ENCODE results near the gene MLF2. TPM values are rescaled to one million over a fixed set of nuclear protein-coding genes. Genes with fewer than 3 reads are reported as not detected.
A peak's percentile ranks its signal among the peaks of the same experiment; 100 is the strongest.

MLF2 gene
- 120 and 164 TPM in 2 replicates for total RNA-seq (ENCODE audit: low replicate concordance)

DNA sequence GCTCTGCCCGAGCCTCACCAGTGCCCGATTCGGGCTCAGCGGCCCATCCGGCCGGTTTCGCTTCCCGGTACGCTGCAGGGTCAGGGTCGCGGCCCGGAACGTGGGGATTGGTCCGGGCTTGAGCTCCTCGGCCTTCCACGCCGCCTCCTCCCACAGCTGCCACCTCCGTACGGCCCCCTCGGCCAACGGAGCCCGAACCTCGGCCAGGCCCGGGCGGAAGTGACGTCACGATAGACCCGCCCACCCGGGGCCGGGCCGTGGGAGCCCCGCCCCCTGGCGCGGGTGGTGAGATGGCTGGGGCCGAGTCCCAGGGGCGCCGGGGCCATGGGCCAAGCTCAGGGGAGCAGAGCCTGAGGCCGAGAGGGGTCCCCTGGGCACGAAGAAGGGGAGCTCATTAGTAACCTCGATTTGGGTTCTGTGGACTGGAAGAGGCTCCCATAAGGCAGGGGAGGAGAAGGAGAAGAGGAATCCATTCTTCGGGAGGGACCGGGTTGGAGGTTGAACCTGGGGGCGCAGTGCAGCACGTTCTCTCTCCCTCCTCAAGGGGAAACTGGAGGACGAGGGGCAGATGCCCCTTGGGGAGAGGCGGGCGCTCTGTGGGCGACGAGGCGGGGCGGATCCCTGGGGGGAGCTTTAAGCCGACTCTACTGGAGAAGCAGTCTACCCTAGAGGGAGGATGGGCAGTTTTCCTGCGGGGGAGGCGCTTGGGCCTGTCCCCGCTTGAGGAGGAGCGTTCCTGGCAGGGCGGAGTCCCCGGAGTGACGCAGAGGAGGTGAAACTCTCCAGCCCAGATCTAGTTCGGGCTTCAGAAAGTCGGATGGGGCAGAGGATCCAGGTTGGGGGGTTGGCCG is at the start of gene MLF2:
Gene MLF2, minus strand, starts transcription at position 221 of the 851 bp plus-strand sequence. CDS start 807 bp downstream, outside the sequence.
- peak within 1 kb of the TSS; percentile 81 for H3K4me2 ChIP-seq
- Mint-ChIP-seq H3K27me3 (ENCODE audit: insufficient read depth, low read depth) (peaks cover 3% of the 10 kb centered on the region), H3K9me3 (no peaks in the 10 kb centered on the region), H3K4me3 (peak within 1 kb of the TSS; percentile 96), H3K27ac (peak within 1 kb of the TSS; percentile 99), H3K36me3 (peaks cover 7% of the 10 kb centered on the region), H3K4me1 (peaks cover 32% of the 10 kb centered on the region)
- TF ChIP-seq EZH2phosphoT487 (IDR thresholded peaks at IDR 0.05) (no peak), EZH2 (IDR thresholded peaks at IDR 0.05) (no peak), CTCF (IDR thresholded peaks at IDR 0.05) (peak; percentile 95)
- H4K20me1 ChIP-seq (ENCODE audit: low read depth): peaks cover 17% of the 10 kb centered on the region
- peaks cover 21% of the 10 kb centered on the region for H3K4me1 ChIP-seq
- H3K36me3 ChIP-seq: peaks cover 4% of the 10 kb centered on the region
- H3K9me3 ChIP-seq (ENCODE audit: low read depth): no peaks in the 10 kb centered on the region
- H3K27me3 ChIP-seq: no peaks in the 10 kb centered on the region
- peak within 1 kb of the TSS; percentile 89 for H3K4me3 ChIP-seq
- H3K9ac ChIP-seq: peak within 1 kb of the TSS; percentile 93
- peak within 1 kb of the TSS; percentile 94 for H3K27ac ChIP-seq
- DNase-seq (ENCODE audit: low spot score): peak; percentile 97
- peak within 1 kb of the TSS; percentile 11 for H2AFZ ChIP-seq (replicated peaks)
- peaks cover 24% of the 10 kb centered on the region for H3F3A ChIP-seq (ENCODE audit: low read depth)
- H3K79me2 ChIP-seq (ENCODE audit: low read depth): peaks cover 21% of the 10 kb centered on the region

DNA sequence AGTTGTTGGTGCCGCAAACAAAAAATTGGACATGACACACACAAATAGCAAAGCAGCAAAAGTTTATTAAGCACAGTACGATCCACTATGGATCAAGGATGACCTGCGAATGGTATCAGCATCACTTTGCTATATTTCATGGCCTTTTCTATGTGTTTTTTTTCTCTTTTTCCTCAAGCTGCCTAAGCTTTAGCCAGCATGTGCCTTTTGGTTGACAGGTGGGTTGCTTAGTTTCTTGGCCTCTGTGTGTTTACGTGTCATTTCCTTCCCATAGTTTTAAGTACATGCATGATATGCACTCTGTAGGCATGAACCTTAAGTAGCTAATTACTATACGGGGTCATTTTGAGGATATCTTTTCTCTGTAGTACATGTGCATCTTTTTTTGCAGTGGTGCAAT is 46.2 kb upstream of the MLF2 start:
- Histone ChIP-seq H3K4me2 (no peak overlapping the region), H3F3A (ENCODE audit: low read depth) (peaks cover 3% of the 10 kb centered on the region), H3K4me3 (no peak overlapping the region), H3K36me3 (no peaks in the 10 kb centered on the region), H3K27ac (no peak overlapping the region), H3K27me3 (no peaks in the 10 kb centered on the region), H3K79me2 (ENCODE audit: low read depth) (no peaks in the 10 kb centered on the region), H3K9ac (no peak overlapping the region), H2AFZ (replicated peaks) (no peak overlapping the region), H3K4me1 (no peaks in the 10 kb centered on the region), H4K20me1 (ENCODE audit: low read depth) (no peaks in the 10 kb centered on the region), H3K9me3 (ENCODE audit: low read depth) (no peaks in the 10 kb centered on the region)
- DNase-seq (ENCODE audit: low spot score): no peak
- H3K4me1 Mint-ChIP-seq: peaks cover 9% of the 10 kb centered on the region
- H3K4me3 Mint-ChIP-seq: no peak overlapping the region
- peaks cover 1% of the 10 kb centered on the region for H3K9me3 Mint-ChIP-seq
- TF ChIP-seq CTCF (IDR thresholded peaks at IDR 0.05) (no peak), EZH2phosphoT487 (IDR thresholded peaks at IDR 0.05) (no peak), EZH2 (IDR thresholded peaks at IDR 0.05) (no peak)
- H3K36me3 Mint-ChIP-seq: peaks cover under 1% of the 10 kb centered on the region
- no peak overlapping the region for H3K27ac Mint-ChIP-seq
- peaks cover 1% of the 10 kb centered on the region for H3K27me3 Mint-ChIP-seq (ENCODE audit: insufficient read depth, low read depth)

DNA sequence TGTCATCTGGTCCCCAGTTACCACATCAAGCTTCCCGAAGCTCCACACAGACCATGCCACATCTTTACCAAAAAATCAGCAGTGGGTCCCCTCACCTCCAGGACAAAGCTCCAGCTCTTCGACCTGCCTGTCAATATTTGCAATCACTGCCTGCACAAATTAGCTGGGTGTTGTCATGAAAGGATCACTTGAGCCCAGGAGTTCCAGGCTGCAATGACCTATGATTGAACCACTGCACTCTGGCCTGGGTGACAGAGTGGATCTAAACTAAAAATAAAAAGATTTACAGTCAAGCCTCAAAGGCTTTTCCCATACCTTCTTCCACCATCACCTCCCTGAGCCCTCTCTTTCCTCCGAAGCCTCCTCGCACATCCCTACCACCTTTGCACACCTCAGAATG is 43.6 kb upstream of the MLF2 start:
- Histone ChIP-seq H3K27me3 (no peaks in the 10 kb centered on the region), H3K9me3 (ENCODE audit: low read depth) (no peaks in the 10 kb centered on the region), H3K4me2 (no peak overlapping the region), H3K9ac (no peak overlapping the region), H3K4me1 (peaks cover 13% of the 10 kb centered on the region), H3K4me3 (no peak overlapping the region), H3K27ac (no peak overlapping the region), H3F3A (ENCODE audit: low read depth) (peaks cover 9% of the 10 kb centered on the region), H2AFZ (replicated peaks) (no peak overlapping the region), H3K79me2 (ENCODE audit: low read depth) (no peaks in the 10 kb centered on the region), H3K36me3 (no peaks in the 10 kb centered on the region), H4K20me1 (ENCODE audit: low read depth) (no peaks in the 10 kb centered on the region)
- H3K27ac Mint-ChIP-seq: peak overlapping the region; percentile 58
- peaks cover 30% of the 10 kb centered on the region for H3K4me1 Mint-ChIP-seq
- TF ChIP-seq EZH2 (IDR thresholded peaks at IDR 0.05): no peak
- TF ChIP-seq EZH2phosphoT487 (IDR thresholded peaks at IDR 0.05): no peak
- no peak for TF ChIP-seq CTCF (IDR thresholded peaks at IDR 0.05)
- H3K9me3 Mint-ChIP-seq: no peaks in the 10 kb centered on the region
- peaks cover 3% of the 10 kb centered on the region for H3K27me3 Mint-ChIP-seq (ENCODE audit: insufficient read depth, low read depth)
- DNase-seq (ENCODE audit: low spot score): no peak
- no peak overlapping the region for H3K4me3 Mint-ChIP-seq
- no peaks in the 10 kb centered on the region for H3K36me3 Mint-ChIP-seq

Data from neural progenitor cell (in vitro differentiated cells).